HEK293 (cell line): ENCODE results near the gene SOX11.

ENCODE experiments used
- CTCF ChIP-seq: fragments of 450-650 bp; formaldehyde crosslinking; IDR thresholded peaks from 2 replicates; pipeline ENCODE4 v1.5.1; 2016; ENCODE audit warnings: missing biosample characterization, missing genetic modification characterization
- ZNF10 ChIP-seq: fragments of 450-650 bp; formaldehyde crosslinking; IDR thresholded peaks from 2 replicates; pipeline ENCODE4 v1.5.1; 2017; ENCODE audit warnings: missing biosample characterization, missing genetic modification characterization
- ZNF274 ChIP-seq, 2 experiments: fragments of 200-500 bp in 1 of 2; fragments of 450-650 bp in 1 of 2; sonication (Bioruptor generic) in 1 of 2; formaldehyde crosslinking in 1 of 2; IDR thresholded peaks; 2 replicates each; pipeline versions ENCODE4 v1.5.1 to v1.6.1; 2014 to 2016; ENCODE audit warnings: borderline replicate concordance in 1 of 2, inconsistent platforms in 1 of 2, low read length in 1 of 2, missing biosample characterization in 1 of 2, missing genetic modification characterization in 1 of 2
- ZNF292 ChIP-seq: fragments of 450-650 bp; formaldehyde crosslinking; IDR thresholded peaks from 2 replicates; pipeline ENCODE4 v1.5.1; 2016; ENCODE audit warnings: low read depth, missing biosample characterization, missing genetic modification characterization, borderline replicate concordance
- ZNF555 ChIP-seq: fragments of 450-650 bp; formaldehyde crosslinking; conservative IDR thresholded peaks from 2 replicates; pipeline ENCODE4 v1.5.1; 2017; ENCODE audit warnings: missing biosample characterization, mild to moderate bottlenecking, missing genetic modification characterization, inconsistent platforms

- TF ChIP-seq ZNF274 (IDR thresholded peaks at IDR 0.05; ENCODE audit: low read length) (no peak), ZNF274 (tag by site-specific recombination; IDR thresholded peaks at IDR 0.05; ENCODE audit: borderline replicate concordance) (no peak), CTCF (tag by site-specific recombination) (no peak), ZNF10 (tag by site-specific recombination) (no peak), ZNF292 (tag by site-specific recombination) (no peak), ZNF555 (no peak)
Measured at GRCh38 chr2:5696404-5696944, 4.3 kb downstream of the SOX11 start.
